Stimulated activated CD4-positive, alpha-beta T cell treated with anti-CD3 and anti-CD28 coated beads, Interleukin-4, amount 100 ng/mL, for 4 hours (primary cell): Measurements from ENCODE around the gene ZNF841.
"Not testable (repeated sequence)": the region's sequence is repeated elsewhere in the genome, so short reads cannot be mapped to it uniquely, and the experiment has no call there.

Experiments
- DNase-seq, 2 experiments: peaks; one replicate each; pipeline ENCODE4 v3.0.0-alpha.2; 2020

ZNF841 gene

GRCh38 chr19:52066258-52066863 is 29.2 kb downstream of the ZNF841 start:
- no peak for DNase-seq

GRCh38 chr19:52065399-52065798 is 30.2 kb downstream of the ZNF841 start:
- DNase-seq = no peak

GRCh38 chr19:52056480-52056879 is 39.1 kb downstream of the ZNF841 start:
- not testable (repeated sequence) for DNase-seq

- not testable (repeated sequence) for DNase-seq
Observed at GRCh38 chr19:52051736-52052135, 43.8 kb downstream of the ZNF841 start.

GRCh38 chr19:52048555-52049501 is 46.7 kb downstream of the ZNF841 start, which contains the start of gene ZNF432:
Gene ZNF432, minus strand, starts transcription at chr19:52048838. Its CDS starts 1,970 bp downstream, at chr19:52046868.
- DNase-seq = peak; percentile 75 to 80

- no peak for DNase-seq
Observed at GRCh38 chr19:52039169-52039568, 56.4 kb downstream of the ZNF841 start.

GRCh38 chr19:52034051-52034728 is 61.4 kb downstream of the ZNF841 start:
- no peak for DNase-seq

- DNase-seq = no peak
Observed at GRCh38 chr19:52028780-52029123, 66.8 kb downstream of the ZNF841 start.

- DNase-seq = peak; percentile 80 to 84
Observed at GRCh38 chr19:52028027-52028779, 67.4 kb downstream of the ZNF841 start, which contains the start of gene ZNF614. Gene ZNF614, minus strand, starts transcription at chr19:52028379. Its CDS starts 2,634 bp downstream, at chr19:52025745.

GRCh38 chr19:52026255-52026990 is 69.1 kb downstream of the ZNF841 start:
- not testable (repeated sequence) for DNase-seq

- DNase-seq = not testable (repeated sequence)
Observed at GRCh38 chr19:52024478-52024877, 71.1 kb downstream of the ZNF841 start.

- DNase-seq = no peak
Observed at GRCh38 chr19:52022193-52022592, 73.4 kb downstream of the ZNF841 start.

GRCh38 chr19:52020506-52020905 is 75.1 kb downstream of the ZNF841 start:
- DNase-seq = no peak
